Iris pigment epithelial cell (primary cell): ENCODE results near the gene EYA3.

Experiments
- DNase-seq: peaks from one replicate; pipeline ENCODE4 v3.0.0-alpha.2; 2011; ENCODE audit warnings: low read depth

EYA3 gene

GRCh38 chr1:27968692-27969091 lies 119.7 kb downstream of the EYA3 start:
- peak; percentile 95 for DNase-seq

- no peak for DNase-seq
Observed at GRCh38 chr1:27967884-27968466, 120.4 kb downstream of the EYA3 start.

- DNase-seq: no peak
Observed at GRCh38 chr1:27967106-27967883, 121.1 kb downstream of the EYA3 start.

GRCh38 chr1:27966402-27967105 lies 121.9 kb downstream of the EYA3 start:
- DNase-seq: no peak

GRCh38 chr1:27963393-27963792 lies 125.0 kb downstream of the EYA3 start:
- DNase-seq: no peak

- no peak for DNase-seq
Observed at GRCh38 chr1:27961646-27962221, 126.7 kb downstream of the EYA3 start.

- DNase-seq: no peak
Observed at GRCh38 chr1:27960762-27961645, 127.4 kb downstream of the EYA3 start.

GRCh38 chr1:27959792-27960603 lies 128.4 kb downstream of the EYA3 start, which contains the start of gene XKR8:
XKR8 (plus strand) TSS chr1:27959973; CDS start chr1:27960070, 97 bp downstream.
- DNase-seq: peak; percentile 44

GRCh38 chr1:27958513-27958912 lies 129.9 kb downstream of the EYA3 start:
- DNase-seq: no peak

GRCh38 chr1:27957655-27958054 lies 130.8 kb downstream of the EYA3 start:
- DNase-seq: no peak

- no peak for DNase-seq
Observed at GRCh38 chr1:27956761-27957160, 131.6 kb downstream of the EYA3 start.

GRCh38 chr1:27955076-27955475 lies 133.3 kb downstream of the EYA3 start:
- DNase-seq: no peak

- DNase-seq: no peak
Observed at GRCh38 chr1:27954186-27954585, 134.2 kb downstream of the EYA3 start.

- DNase-seq: no peak
Observed at GRCh38 chr1:27952147-27952546, 136.3 kb downstream of the EYA3 start.

GRCh38 chr1:27951396-27951795 lies 137.0 kb downstream of the EYA3 start:
- DNase-seq: no peak

- no peak for DNase-seq
Observed at GRCh38 chr1:27949027-27949426, 139.4 kb downstream of the EYA3 start.

- DNase-seq: no peak
Observed at GRCh38 chr1:27945020-27945419, 143.4 kb downstream of the EYA3 start.

GRCh38 chr1:27941671-27942540 lies 146.5 kb downstream of the EYA3 start:
- no peak for DNase-seq

GRCh38 chr1:27940870-27941560 lies 147.4 kb downstream of the EYA3 start:
- no peak for DNase-seq
